ENCODE results near the gene TMEM163. TPM values are rescaled to one million over a fixed set of nuclear protein-coding genes. Genes with fewer than 3 reads are reported as not detected.
A peak's percentile ranks its signal among the peaks of the same experiment; 100 is the strongest.

TMEM163 gene
- total RNA-seq, 1 donor from 2014 or later: 31.9 TPM

GRCh38 chr2:134452042-134452733 lies 266.6 kb downstream of the TMEM163 start:
- DNase-seq (no peak), ATAC-seq (no peak)
- intact Hi-C loops (cut with DNase I): no loop called here
- H3K9me3 ChIP-seq: no peaks in the 10 kb centered on the region
- no peak overlapping the region for H3K27ac ChIP-seq
- H3K27me3 ChIP-seq (ENCODE audit: low read depth): no peaks in the 10 kb centered on the region
- no peak overlapping the region for H3K4me3 ChIP-seq
- TF ChIP-seq CTCF (IDR thresholded peaks at IDR 0.05): no peak
- H3K36me3 ChIP-seq: peaks cover 23% of the 10 kb centered on the region
- H3K4me1 ChIP-seq: no peaks in the 10 kb centered on the region

- Histone ChIP-seq H3K4me1 (no peaks in the 10 kb centered on the region), H3K27ac (no peak overlapping the region), H3K9me3 (no peaks in the 10 kb centered on the region), H3K4me3 (no peak overlapping the region), H3K36me3 (peaks cover 23% of the 10 kb centered on the region), H3K27me3 (ENCODE audit: low read depth) (no peaks in the 10 kb centered on the region)
- ATAC-seq: peak in 1 of 2 donors; percentile 2
- intact Hi-C loops (cut with DNase I): no loop called here
- no peak for TF ChIP-seq CTCF (IDR thresholded peaks at IDR 0.05)
- no peak for DNase-seq
Measured at GRCh38 chr2:134451347-134451630, 267.5 kb downstream of the TMEM163 start.

- H3K27me3 ChIP-seq (ENCODE audit: low read depth): no peaks in the 10 kb centered on the region
- no peak overlapping the region for H3K27ac ChIP-seq
- H3K4me1 ChIP-seq: no peaks in the 10 kb centered on the region
- intact Hi-C loops (cut with DNase I): no loop called here
- no peak for ATAC-seq
- no peak for DNase-seq
- peaks cover 19% of the 10 kb centered on the region for H3K36me3 ChIP-seq
- H3K4me3 ChIP-seq: no peak overlapping the region
- no peaks in the 10 kb centered on the region for H3K9me3 ChIP-seq
- no peak for TF ChIP-seq CTCF (IDR thresholded peaks at IDR 0.05)
Measured at GRCh38 chr2:134449751-134450513, 268.9 kb downstream of the TMEM163 start.

- H3K4me1 ChIP-seq: no peaks in the 10 kb centered on the region
- DNase-seq: no peak
- H3K27ac ChIP-seq: no peak overlapping the region
- TF ChIP-seq CTCF (IDR thresholded peaks at IDR 0.05): no peak
- H3K36me3 ChIP-seq: peaks cover 19% of the 10 kb centered on the region
- H3K27me3 ChIP-seq (ENCODE audit: low read depth): no peaks in the 10 kb centered on the region
- ATAC-seq: no peak
- H3K9me3 ChIP-seq: no peaks in the 10 kb centered on the region
- intact Hi-C loops (cut with DNase I): no loop called here
- no peak overlapping the region for H3K4me3 ChIP-seq
Measured at GRCh38 chr2:134449157-134449556, 269.6 kb downstream of the TMEM163 start.

GRCh38 chr2:134448650-134449049 lies 270.1 kb downstream of the TMEM163 start:
- Histone ChIP-seq H3K27me3 (ENCODE audit: low read depth) (no peaks in the 10 kb centered on the region), H3K36me3 (peaks cover 22% of the 10 kb centered on the region), H3K27ac (no peak overlapping the region), H3K4me1 (no peaks in the 10 kb centered on the region), H3K4me3 (no peak overlapping the region), H3K9me3 (no peaks in the 10 kb centered on the region)
- no peak for ATAC-seq
- intact Hi-C loops (cut with DNase I): no loop called here
- no peak for DNase-seq
- TF ChIP-seq CTCF (IDR thresholded peaks at IDR 0.05): no peak
